H9 (cell line): ENCODE measurements around the gene TXNDC8. TPM values are rescaled to one million over a fixed set of nuclear protein-coding genes. Genes with fewer than 3 reads are reported as not detected.

Source experiments
- DNase-seq: peaks from one replicate; pipeline ENCODE4 v3.0.0-alpha.2; 2017
- H2AFZ ChIP-seq: one replicate; pipeline ENCODE4 v1.6.1; 2013; ENCODE audit warnings: mild to moderate bottlenecking, low read length, control low read depth, moderate library complexity
- H2AK5ac ChIP-seq: 2 replicates; pipeline ENCODE4 v1.6.1; 2013; ENCODE audit warnings: low read length, control low read depth, mixed read lengths; ENCODE audit not compliant: insufficient read length
- H2BK120ac ChIP-seq: one replicate; pipeline ENCODE4 v1.6.1; 2013; ENCODE audit warnings: low read depth, mild to moderate bottlenecking, low read length, control low read depth, inconsistent platforms; ENCODE audit not compliant: poor library complexity, severe bottlenecking
- H2BK12ac ChIP-seq: 2 replicates; pipeline ENCODE4 v1.6.1; 2013; ENCODE audit warnings: low read length, control low read depth, mixed read lengths, low read depth; ENCODE audit not compliant: insufficient read length
- H2BK15ac ChIP-seq: 2 replicates; pipeline ENCODE4 v1.6.1; 2013; ENCODE audit warnings: low read depth, low read length, control low read depth
- H2BK20ac ChIP-seq: one replicate; pipeline ENCODE4 v1.6.1; 2013; ENCODE audit warnings: low read depth, mild to moderate bottlenecking, low read length, control low read depth, inconsistent platforms; ENCODE audit not compliant: poor library complexity, severe bottlenecking
- H2BK5ac ChIP-seq: 2 replicates; pipeline ENCODE4 v1.6.1; 2013; ENCODE audit warnings: low read length, control low read depth, mixed read lengths; ENCODE audit not compliant: insufficient read length
- H3K14ac ChIP-seq: 2 replicates; pipeline ENCODE4 v1.6.1; 2013; ENCODE audit warnings: low read length, control low read depth; ENCODE audit not compliant: insufficient read depth
- H3K18ac ChIP-seq: 2 replicates; pipeline ENCODE4 v1.6.1; 2013; ENCODE audit warnings: low read depth, mild to moderate bottlenecking, mixed read lengths, low read length, control low read depth; ENCODE audit not compliant: insufficient read length
- H3K23ac ChIP-seq: 2 replicates; pipeline ENCODE4 v1.6.1; 2013; ENCODE audit warnings: low read length, control low read depth, mixed read lengths, low read depth; ENCODE audit not compliant: insufficient read length
- H3K23me2 ChIP-seq: 2 replicates; pipeline ENCODE4 v1.6.1; 2013; ENCODE audit warnings: low read depth, mild to moderate bottlenecking, mixed read lengths, low read length, control low read depth; ENCODE audit not compliant: insufficient read length, poor library complexity, severe bottlenecking
- H3K27ac ChIP-seq: 2 replicates; pipeline ENCODE4 v1.5.1; 2013; ENCODE audit warnings: low read length, control low read depth, mixed read lengths, low read depth; ENCODE audit not compliant: insufficient read length
- H3K27me3 ChIP-seq: 2 replicates; pipeline ENCODE4 v1.6.1; 2013; ENCODE audit warnings: low read length, control low read depth, inconsistent platforms; ENCODE audit not compliant: insufficient read depth
- H3K4ac ChIP-seq: 2 replicates; pipeline ENCODE4 v1.6.1; 2013; ENCODE audit warnings: low read depth, mild to moderate bottlenecking, control low read depth, inconsistent platforms, low read length, moderate library complexity
- H3K4me1 ChIP-seq: 2 replicates; pipeline ENCODE4 v1.6.1; 2013; ENCODE audit warnings: low read length, control low read depth, inconsistent platforms; ENCODE audit not compliant: insufficient read depth
- H3K4me2 ChIP-seq: 2 replicates; pipeline ENCODE4 v1.6.1; 2013; ENCODE audit warnings: low read length, control low read depth, mixed read lengths; ENCODE audit not compliant: insufficient read length, insufficient read depth
- H3K56ac ChIP-seq: 2 replicates; pipeline ENCODE4 v1.6.1; 2013; ENCODE audit warnings: low read depth, mild to moderate bottlenecking, mixed read lengths, low read length, control low read depth; ENCODE audit not compliant: insufficient read length
- H3K79me1 ChIP-seq: 2 replicates; pipeline ENCODE4 v1.6.1; 2013; ENCODE audit warnings: low read depth, mild to moderate bottlenecking, moderate library complexity, low read length, control low read depth, inconsistent platforms; ENCODE audit not compliant: insufficient read depth, poor library complexity, severe bottlenecking
- H3K79me2 ChIP-seq: 2 replicates; pipeline ENCODE4 v1.6.1; 2013; ENCODE audit warnings: low read length, control low read depth, inconsistent platforms; ENCODE audit not compliant: insufficient read depth
- H3K9ac ChIP-seq: 2 replicates; pipeline ENCODE4 v1.6.1; 2013; ENCODE audit warnings: low read length, control low read depth, mixed read lengths; ENCODE audit not compliant: insufficient read length; ENCODE audit errors: extremely low read depth
- H3K9me3 ChIP-seq: one replicate; pipeline ENCODE4 v1.6.1; 2013; ENCODE audit warnings: low read depth, low read length, inconsistent platforms; ENCODE audit not compliant: control insufficient read depth
- H3T11ph ChIP-seq: one replicate; pipeline ENCODE4 v1.6.1; 2013; ENCODE audit warnings: mild to moderate bottlenecking, low read length, control low read depth, inconsistent platforms
- H4K20me1 ChIP-seq: one replicate; pipeline ENCODE4 v1.6.1; 2013; ENCODE audit not compliant: control insufficient read depth, insufficient read length, insufficient read depth
- H4K5ac ChIP-seq: 2 replicates; pipeline ENCODE4 v1.6.1; 2013; ENCODE audit warnings: low read depth, mild to moderate bottlenecking, mixed read lengths, low read length, control low read depth; ENCODE audit not compliant: insufficient read length
- H4K8ac ChIP-seq: replicated peaks from 2 replicates; pipeline ENCODE4 v1.6.1; 2013; ENCODE audit warnings: low read length, control low read depth, mixed read lengths, low read depth; ENCODE audit not compliant: insufficient read length
- H4K91ac ChIP-seq: 2 replicates; pipeline ENCODE4 v1.6.1; 2013; ENCODE audit warnings: low read depth, mild to moderate bottlenecking, moderate library complexity, mixed read lengths, low read length, control low read depth; ENCODE audit not compliant: insufficient read length
- H3K27ac Mint-ChIP-seq, 3 experiments: 2 replicates in 2 of 3; 3 replicates in 1 of 3; pipeline ENCODE4 v1.8.0; 2020 to 2021; ENCODE audit warnings: mixed read lengths in 3 of 3, mild to moderate bottlenecking in 1 of 3, moderate library complexity in 1 of 3
- H3K27me3 Mint-ChIP-seq: 2 replicates; pipeline ENCODE4 v1.8.0; 2021; ENCODE audit warnings: low read depth, mild to moderate bottlenecking, moderate library complexity, mixed read lengths
- H3K36me3 Mint-ChIP-seq, 3 experiments: 2 replicates in 2 of 3; 3 replicates in 1 of 3; pipeline ENCODE4 v1.8.0; 2020 to 2021; ENCODE audit warnings: low read depth in 3 of 3, mixed read lengths in 3 of 3; ENCODE audit not compliant: insufficient read depth in 1 of 3
- H3K4me1 Mint-ChIP-seq, 2 experiments: 2 replicates each; pipeline ENCODE4 v1.8.0; 2020; ENCODE audit warnings: mixed read lengths in 2 of 2
- H3K4me3 Mint-ChIP-seq, 2 experiments: 2 replicates in 1 of 2; 3 replicates in 1 of 2; pipeline ENCODE4 v1.8.0; 2020 to 2021; ENCODE audit warnings: mild to moderate bottlenecking in 2 of 2, mixed read lengths in 2 of 2, moderate library complexity in 1 of 2
- H3K9me3 Mint-ChIP-seq, 2 experiments: 2 replicates in 1 of 2; 3 replicates in 1 of 2; pipeline ENCODE4 v1.8.0; 2020; ENCODE audit warnings: mild to moderate bottlenecking in 2 of 2, mixed read lengths in 2 of 2, moderate library complexity in 1 of 2
- WGBS: extraction: QIAGEN DNeasy Blood & Tissue Kit; methylation state at CpG from one replicate; pipeline ENCODE4 v1.1.7; 2013; ENCODE audit warnings: missing lambda C conversion rate, low lambda C conversion rate, mixed read lengths; ENCODE audit not compliant: insufficient read length; ENCODE audit errors: extremely low coverage; 5-methylcytosine and 5-hydroxymethylcytosine counted together
- total RNA-seq: library from RNA; stranded (reverse); gene quantifications from 2 replicates; pipeline ENCODE4 v1.2.1, GENCODE V29; 2021
- TF ChIP-seq, protein P1 (sequence below): fragments of 200-600 bp; sonication (generic); conservative IDR thresholded peaks from 3 replicates; pipeline ENCODE4 v1.8.0; 2021; ENCODE audit warnings: antibody characterized with exemption, mild to moderate bottlenecking

TXNDC8 gene
- total RNA-seq, 1 experiment from 2014 or later: not detected

DNA sequence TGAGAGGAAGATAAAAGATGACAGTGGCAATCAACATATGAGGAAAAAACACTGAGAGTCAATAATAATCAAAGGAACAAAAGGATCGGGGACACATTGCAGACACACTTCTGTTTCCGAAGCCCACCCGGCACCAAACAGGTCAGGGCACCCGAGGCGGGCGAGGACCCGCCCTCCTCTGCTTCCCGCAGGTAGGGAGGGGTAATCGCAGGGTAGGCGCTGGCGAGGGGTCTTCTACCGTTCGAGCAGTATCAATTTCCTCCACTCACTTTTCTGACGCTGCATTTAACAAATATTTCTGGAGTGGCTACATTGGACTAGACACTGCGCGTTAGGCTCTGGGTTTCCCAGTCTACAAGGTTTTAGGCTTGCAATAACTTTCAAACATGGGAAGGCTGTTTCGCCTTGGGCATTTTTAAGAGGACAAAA is 82.6 kb downstream of the TXNDC8 start:
- H3K9ac ChIP-seq: peak overlapping the region; percentile 73
- H2BK12ac ChIP-seq: no peak overlapping the region
- H3K56ac ChIP-seq: no peak overlapping the region
- H3K27me3 ChIP-seq: no peaks in the 10 kb centered on the region
- TF ChIP-seq, protein P1, sequence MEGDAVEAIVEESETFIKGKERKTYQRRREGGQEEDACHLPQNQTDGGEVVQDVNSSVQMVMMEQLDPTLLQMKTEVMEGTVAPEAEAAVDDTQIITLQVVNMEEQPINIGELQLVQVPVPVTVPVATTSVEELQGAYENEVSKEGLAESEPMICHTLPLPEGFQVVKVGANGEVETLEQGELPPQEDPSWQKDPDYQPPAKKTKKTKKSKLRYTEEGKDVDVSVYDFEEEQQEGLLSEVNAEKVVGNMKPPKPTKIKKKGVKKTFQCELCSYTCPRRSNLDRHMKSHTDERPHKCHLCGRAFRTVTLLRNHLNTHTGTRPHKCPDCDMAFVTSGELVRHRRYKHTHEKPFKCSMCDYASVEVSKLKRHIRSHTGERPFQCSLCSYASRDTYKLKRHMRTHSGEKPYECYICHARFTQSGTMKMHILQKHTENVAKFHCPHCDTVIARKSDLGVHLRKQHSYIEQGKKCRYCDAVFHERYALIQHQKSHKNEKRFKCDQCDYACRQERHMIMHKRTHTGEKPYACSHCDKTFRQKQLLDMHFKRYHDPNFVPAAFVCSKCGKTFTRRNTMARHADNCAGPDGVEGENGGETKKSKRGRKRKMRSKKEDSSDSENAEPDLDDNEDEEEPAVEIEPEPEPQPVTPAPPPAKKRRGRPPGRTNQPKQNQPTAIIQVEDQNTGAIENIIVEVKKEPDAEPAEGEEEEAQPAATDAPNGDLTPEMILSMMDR: no peak
- peaks cover 29% of the 10 kb centered on the region; the same call in 1 of the 2 replicates for H3K79me2 ChIP-seq
- no peak overlapping the region for H4K5ac ChIP-seq
- no peaks in the 10 kb centered on the region for H4K20me1 ChIP-seq
- no peak overlapping the region for H3K14ac ChIP-seq
- H3K4me2 ChIP-seq: peak overlapping the region; percentile 90
- H2AFZ ChIP-seq: no peak overlapping the region
- peaks cover 0 to 2% of the 10 kb centered on the region in 2 experiments; a peak in 1 of 5 replicates for H3K9me3 Mint-ChIP-seq
- H3K9me3 ChIP-seq: no peaks in the 10 kb centered on the region
- H3K4ac ChIP-seq: no peak overlapping the region
- peaks cover 8 to 15% (median 9%) of the 10 kb centered on the region in 3 experiments for H3K36me3 Mint-ChIP-seq
- H3K27ac Mint-ChIP-seq: peak overlapping the region in 2 of 3 experiments; percentile 2 to 44; a peak in 2 of 7 replicates
- H2BK120ac ChIP-seq: no peak overlapping the region
- H2AK5ac ChIP-seq: no peak overlapping the region
- DNase-seq: peak; percentile 35
- H3K23me2 ChIP-seq: peaks cover 4% of the 10 kb centered on the region
- no peak overlapping the region for H4K91ac ChIP-seq
- H3K18ac ChIP-seq: no peak overlapping the region
- no peak overlapping the region for H4K8ac ChIP-seq
- H3K4me1 Mint-ChIP-seq: peaks cover 33 to 42% of the 10 kb centered on the region in 2 experiments
- peaks cover 9% of the 10 kb centered on the region for H3K4me1 ChIP-seq
- no peak overlapping the region for H3K23ac ChIP-seq
- peak overlapping the region; percentile 92 to 93 for H3K4me3 Mint-ChIP-seq
- no peaks in the 10 kb centered on the region for H3K79me1 ChIP-seq
- no peak overlapping the region for H2BK5ac ChIP-seq
- no peak overlapping the region for H3K27ac ChIP-seq
- WGBS: no CpG with 5 or more reads among the region's 17 CpGs
- H3T11ph ChIP-seq: no peak overlapping the region
- no peak overlapping the region for H2BK15ac ChIP-seq
- 0 out of 2 replicates have a peak, but pooled peaks cover 2% of the 10 kb centered on the region for H3K27me3 Mint-ChIP-seq
- no peak overlapping the region for H2BK20ac ChIP-seq
